ENCODE results near the gene MLYCD. TPM values are rescaled to one million over a fixed set of nuclear protein-coding genes. Genes with fewer than 3 reads are reported as not detected.

MLYCD gene
- total RNA-seq, 3 donors from 2014 or later, result 9.0 to 13.9 (median 12.2) TPM

DNA sequence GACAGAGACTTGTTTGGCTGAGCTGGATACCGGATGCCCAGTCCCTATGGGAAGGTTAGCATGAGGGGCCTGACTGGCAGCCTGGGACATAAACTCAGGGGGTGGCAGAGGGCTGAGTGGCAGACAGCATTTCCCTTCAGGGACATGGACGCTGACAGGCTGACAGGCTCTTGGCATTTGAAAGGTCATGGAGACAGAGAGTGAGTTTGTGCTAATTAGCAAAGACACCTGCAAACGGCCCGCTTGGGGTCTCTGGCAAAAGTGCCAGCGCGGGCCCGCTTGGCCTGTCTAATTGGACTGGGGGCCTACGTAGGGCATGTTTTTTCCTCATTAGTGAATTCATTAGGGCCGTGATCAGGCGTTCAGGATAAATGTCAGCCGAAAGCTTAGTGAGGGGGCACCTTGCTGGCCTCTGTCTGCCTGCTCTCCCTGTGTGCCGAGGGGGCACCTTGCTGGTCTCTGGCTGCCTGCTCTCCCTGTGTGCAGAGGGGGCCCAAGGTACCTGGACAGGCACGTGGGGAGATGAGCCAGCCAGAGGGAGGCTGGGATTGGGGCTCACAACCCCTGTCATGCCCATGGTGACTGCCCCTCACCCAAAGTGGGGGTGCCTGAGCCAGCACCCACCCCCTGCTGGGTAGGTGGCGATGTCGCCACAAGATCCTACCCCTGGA lies 76.8 kb downstream of the MLYCD start:
- TF ChIP-seq, protein P1, sequence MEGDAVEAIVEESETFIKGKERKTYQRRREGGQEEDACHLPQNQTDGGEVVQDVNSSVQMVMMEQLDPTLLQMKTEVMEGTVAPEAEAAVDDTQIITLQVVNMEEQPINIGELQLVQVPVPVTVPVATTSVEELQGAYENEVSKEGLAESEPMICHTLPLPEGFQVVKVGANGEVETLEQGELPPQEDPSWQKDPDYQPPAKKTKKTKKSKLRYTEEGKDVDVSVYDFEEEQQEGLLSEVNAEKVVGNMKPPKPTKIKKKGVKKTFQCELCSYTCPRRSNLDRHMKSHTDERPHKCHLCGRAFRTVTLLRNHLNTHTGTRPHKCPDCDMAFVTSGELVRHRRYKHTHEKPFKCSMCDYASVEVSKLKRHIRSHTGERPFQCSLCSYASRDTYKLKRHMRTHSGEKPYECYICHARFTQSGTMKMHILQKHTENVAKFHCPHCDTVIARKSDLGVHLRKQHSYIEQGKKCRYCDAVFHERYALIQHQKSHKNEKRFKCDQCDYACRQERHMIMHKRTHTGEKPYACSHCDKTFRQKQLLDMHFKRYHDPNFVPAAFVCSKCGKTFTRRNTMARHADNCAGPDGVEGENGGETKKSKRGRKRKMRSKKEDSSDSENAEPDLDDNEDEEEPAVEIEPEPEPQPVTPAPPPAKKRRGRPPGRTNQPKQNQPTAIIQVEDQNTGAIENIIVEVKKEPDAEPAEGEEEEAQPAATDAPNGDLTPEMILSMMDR (IDR thresholded peaks at IDR 0.05), result no peak
- intact Hi-C loops (cut with DNase I, micrococcal nuclease), result no loop called here
- Histone ChIP-seq H3K4me3 (no peak overlapping the region), H3K4me1 (ENCODE audit: low read depth) (no peaks in the 10 kb centered on the region), H3K9me3 (no peaks in the 10 kb centered on the region), H3K36me3 (ENCODE audit: low read depth) (no peaks in the 10 kb centered on the region)
- ATAC-seq (no peak), DNase-seq (no peak)

Other genes with a start within 250 kb of the MLYCD start
- 10 to 100 TPM; 76.9 to 89.2 (median 78.9) TPM for gene HSBP1, start 91.1 kb upstream of the MLYCD start, total RNA-seq
- gene OSGIN1, start 54.1 kb downstream of the MLYCD start, total RNA-seq, result 10 to 100 TPM; 11.6 to 15.9 (median 12.2) TPM
- gene NECAB2, start 69.1 kb downstream of the MLYCD start, total RNA-seq, result 1 to 10 TPM in 1 of 3 donors, under 1 TPM in 2; 0.55 to 2.0 (median 0.96) TPM
- gene SLC38A8, start 143.7 kb downstream of the MLYCD start, total RNA-seq, result not detected
- gene MBTPS1, start 217.8 kb downstream of the MLYCD start, total RNA-seq, result 10 to 100 TPM; 66.1 to 97.0 (median 93.4) TPM
- gene HSDL1, start 246.1 kb downstream of the MLYCD start, total RNA-seq, result 10 to 100 TPM in 2 of 3 donors, 1 to 10 TPM in 1; 7.2 to 21.3 (median 11.0) TPM
- gene DNAAF1, start 246.2 kb downstream of the MLYCD start, total RNA-seq, result under 1 TPM in 1 of 3 donors, not detected in 2; 0.95 TPM

Data from mucosa of descending colon (tissue), 3 donors.